Nephron (organoid): ENCODE data around the gene HOXA4.

Source experiments
- H3K27ac Mint-ChIP-seq, 3 experiments: 2 replicates each; pipeline ENCODE4 v1.8.0; 2020; ENCODE audit warnings: mixed read lengths in 3 of 3, mild to moderate bottlenecking in 2 of 3, moderate library complexity in 1 of 3
- H3K27me3 Mint-ChIP-seq: 2 replicates; pipeline ENCODE4 v1.8.0; 2021; ENCODE audit warnings: low read depth, mild to moderate bottlenecking, moderate library complexity, mixed read lengths
- H3K36me3 Mint-ChIP-seq: 2 replicates; pipeline ENCODE4 v1.8.0; 2020; ENCODE audit warnings: low read depth, mixed read lengths
- H3K4me1 Mint-ChIP-seq: 2 replicates; pipeline ENCODE4 v1.8.0; 2020; ENCODE audit warnings: mixed read lengths
- H3K4me3 Mint-ChIP-seq, 3 experiments: 2 replicates each; pipeline ENCODE4 v1.8.0; 2020; ENCODE audit warnings: mild to moderate bottlenecking in 3 of 3, mixed read lengths in 3 of 3, moderate library complexity in 2 of 3
- H3K9me3 Mint-ChIP-seq: 2 replicates; pipeline ENCODE4 v1.8.0; 2020; ENCODE audit warnings: mixed read lengths
- TF ChIP-seq, protein P1 (sequence below), 3 experiments: fragments of 200-600 bp; sonication (generic); IDR thresholded peaks; one replicate each; pipeline ENCODE4 v1.5.0; 2021; ENCODE audit warnings: antibody characterized with exemption in 3 of 3; ENCODE audit not compliant: unreplicated experiment in 3 of 3

Gene HOXA4

DNA sequence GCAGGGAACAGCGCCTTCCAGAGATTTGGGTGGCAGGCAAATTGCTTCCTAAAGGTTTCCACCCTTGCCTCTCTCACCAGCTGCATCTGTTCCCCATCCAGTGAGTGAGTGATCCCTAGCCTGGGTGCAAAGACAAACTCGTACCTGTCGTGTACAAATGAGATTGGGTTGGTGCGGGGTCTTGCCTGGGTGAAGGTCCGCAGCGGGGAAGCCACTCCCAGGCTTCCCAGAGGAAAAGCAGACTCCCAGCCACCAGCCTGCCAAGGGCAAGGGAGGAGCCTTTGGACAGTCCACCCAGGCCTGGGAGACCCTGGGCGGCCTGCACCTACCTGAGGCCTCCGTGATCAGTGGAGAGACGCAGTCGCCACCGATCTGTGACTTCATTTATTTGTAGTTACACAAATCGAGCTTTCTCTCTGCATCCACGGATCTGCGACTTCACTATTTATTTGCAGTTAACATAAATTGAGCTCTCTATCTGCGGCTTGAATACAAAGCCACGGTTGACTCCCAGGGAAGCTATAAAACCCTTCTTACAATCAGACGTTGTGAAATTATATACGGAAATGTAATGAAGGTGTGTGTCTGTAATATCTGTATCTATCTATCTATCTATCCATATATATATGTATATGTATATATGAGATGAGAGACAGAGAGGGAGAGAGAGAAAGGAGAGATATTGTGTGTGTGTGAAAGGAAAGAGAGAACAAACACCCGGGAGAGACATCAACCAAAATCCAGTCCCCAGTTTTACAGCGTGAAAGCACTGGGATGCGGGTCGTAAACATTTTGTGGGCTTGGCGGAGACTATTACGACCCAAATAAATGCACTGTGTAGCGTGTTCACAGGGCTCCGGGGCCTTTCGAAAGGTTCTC, 28.9 kb upstream of the HOXA4 start:
- H3K36me3 Mint-ChIP-seq = peaks cover 32% of the 10 kb centered on the region
- peaks cover 34% of the 10 kb centered on the region for H3K4me1 Mint-ChIP-seq
- peaks cover 4% of the 10 kb centered on the region for H3K27me3 Mint-ChIP-seq
- H3K27ac Mint-ChIP-seq = peak overlapping the region; percentile 97 to 100 (median 99)
- TF ChIP-seq, protein P1, sequence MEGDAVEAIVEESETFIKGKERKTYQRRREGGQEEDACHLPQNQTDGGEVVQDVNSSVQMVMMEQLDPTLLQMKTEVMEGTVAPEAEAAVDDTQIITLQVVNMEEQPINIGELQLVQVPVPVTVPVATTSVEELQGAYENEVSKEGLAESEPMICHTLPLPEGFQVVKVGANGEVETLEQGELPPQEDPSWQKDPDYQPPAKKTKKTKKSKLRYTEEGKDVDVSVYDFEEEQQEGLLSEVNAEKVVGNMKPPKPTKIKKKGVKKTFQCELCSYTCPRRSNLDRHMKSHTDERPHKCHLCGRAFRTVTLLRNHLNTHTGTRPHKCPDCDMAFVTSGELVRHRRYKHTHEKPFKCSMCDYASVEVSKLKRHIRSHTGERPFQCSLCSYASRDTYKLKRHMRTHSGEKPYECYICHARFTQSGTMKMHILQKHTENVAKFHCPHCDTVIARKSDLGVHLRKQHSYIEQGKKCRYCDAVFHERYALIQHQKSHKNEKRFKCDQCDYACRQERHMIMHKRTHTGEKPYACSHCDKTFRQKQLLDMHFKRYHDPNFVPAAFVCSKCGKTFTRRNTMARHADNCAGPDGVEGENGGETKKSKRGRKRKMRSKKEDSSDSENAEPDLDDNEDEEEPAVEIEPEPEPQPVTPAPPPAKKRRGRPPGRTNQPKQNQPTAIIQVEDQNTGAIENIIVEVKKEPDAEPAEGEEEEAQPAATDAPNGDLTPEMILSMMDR (IDR thresholded peaks at IDR 0.05; ENCODE audit: unreplicated experiment in 3 of 3) = no peak
- H3K9me3 Mint-ChIP-seq = no peaks in the 10 kb centered on the region
- H3K4me3 Mint-ChIP-seq = peak overlapping the region; percentile 84 to 95 (median 86)

DNA sequence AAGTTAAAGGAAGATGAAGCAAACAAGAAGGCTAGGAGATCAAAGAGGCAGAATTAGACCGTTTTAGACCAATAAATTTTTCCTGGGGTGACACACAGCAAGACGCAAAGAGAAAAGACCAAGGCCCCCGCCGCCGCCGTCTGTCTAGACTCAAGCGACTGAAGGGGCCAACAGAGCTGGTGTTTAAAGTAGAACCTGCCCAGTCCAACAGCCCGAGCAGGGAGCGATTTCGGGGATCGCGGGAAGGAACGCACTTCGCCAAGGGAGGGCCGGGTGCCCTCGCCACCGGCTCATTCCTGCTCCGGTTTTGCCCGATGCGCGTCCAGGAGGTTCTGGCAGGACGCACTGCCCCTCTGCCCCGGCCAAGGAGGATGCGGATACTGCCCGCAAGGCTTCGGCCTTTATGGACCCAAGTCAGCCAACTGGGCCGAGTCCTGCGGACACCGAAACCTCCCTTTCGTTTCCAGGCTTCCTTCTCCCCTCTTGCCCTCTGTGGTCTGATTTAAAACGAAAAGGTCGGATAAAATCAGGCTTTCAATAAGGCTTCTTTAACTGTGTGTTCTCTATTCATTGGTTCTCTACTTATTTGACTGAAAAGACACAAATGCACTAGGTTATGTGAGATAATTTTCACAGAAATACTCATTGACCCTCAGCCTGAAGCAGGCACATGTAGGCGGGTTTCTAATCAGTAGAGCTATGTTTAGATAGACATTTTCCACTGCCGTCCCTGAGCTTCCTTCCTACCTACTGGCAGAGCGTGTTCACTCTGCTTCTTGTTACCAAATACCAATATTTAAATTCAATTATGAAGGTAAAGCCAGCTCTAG, 28.1 kb upstream of the HOXA4 start:
- Mint-ChIP-seq H3K4me1 (peaks cover 43% of the 10 kb centered on the region), H3K4me3 (peak overlapping the region; percentile 84 to 95 (median 86)), H3K27ac (peak overlapping the region; percentile 97 to 100 (median 99)), H3K9me3 (no peaks in the 10 kb centered on the region), H3K27me3 (peaks cover 4% of the 10 kb centered on the region), H3K36me3 (peaks cover 32% of the 10 kb centered on the region)
- TF ChIP-seq, protein P1 (IDR thresholded peaks at IDR 0.05; ENCODE audit: unreplicated experiment in 3 of 3) = no peak

DNA sequence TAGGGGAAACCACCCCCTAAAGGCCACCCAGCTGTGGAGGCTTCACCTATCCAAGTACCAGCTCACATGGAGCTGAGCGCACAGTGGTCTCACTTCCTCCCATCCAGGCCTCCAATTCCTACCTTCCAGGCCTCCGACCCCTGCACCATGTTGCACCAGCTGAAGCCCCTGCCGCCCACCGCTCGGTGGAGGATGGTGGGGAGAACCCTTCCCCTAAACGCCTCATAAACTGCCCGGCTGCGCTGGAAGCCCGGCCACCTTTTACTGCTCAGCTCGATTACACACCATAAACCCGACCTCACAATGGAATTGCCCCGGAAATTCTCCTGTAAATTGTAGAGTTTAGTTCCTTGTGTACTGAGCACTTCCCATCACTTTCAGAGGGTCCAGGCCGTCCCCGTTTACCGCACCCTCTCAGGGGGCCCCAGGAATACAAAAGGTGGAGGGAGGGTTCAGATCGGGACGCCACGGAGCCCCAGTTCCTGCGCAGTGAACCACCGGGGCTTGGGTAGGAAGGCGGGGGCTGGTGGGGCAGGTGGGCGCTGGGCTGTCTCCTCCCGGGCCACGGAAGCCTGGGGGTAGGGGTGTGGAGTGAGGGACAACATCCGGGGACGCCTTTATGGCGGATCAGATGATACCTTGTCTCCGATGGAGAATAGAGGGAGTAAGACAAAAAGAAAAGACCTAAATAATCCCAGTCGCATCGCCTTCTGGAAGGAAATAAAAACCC, 27.3 kb upstream of the HOXA4 start:
- H3K27ac Mint-ChIP-seq = peak overlapping the region; percentile 97 to 100 (median 99)
- peak overlapping the region; percentile 84 to 95 (median 86) for H3K4me3 Mint-ChIP-seq
- no peaks in the 10 kb centered on the region for H3K9me3 Mint-ChIP-seq
- H3K4me1 Mint-ChIP-seq = peaks cover 49% of the 10 kb centered on the region
- peaks cover 4% of the 10 kb centered on the region for H3K27me3 Mint-ChIP-seq
- H3K36me3 Mint-ChIP-seq = peaks cover 26% of the 10 kb centered on the region
- TF ChIP-seq, protein P1 (IDR thresholded peaks at IDR 0.05; ENCODE audit: unreplicated experiment in 3 of 3) = no peak

DNA sequence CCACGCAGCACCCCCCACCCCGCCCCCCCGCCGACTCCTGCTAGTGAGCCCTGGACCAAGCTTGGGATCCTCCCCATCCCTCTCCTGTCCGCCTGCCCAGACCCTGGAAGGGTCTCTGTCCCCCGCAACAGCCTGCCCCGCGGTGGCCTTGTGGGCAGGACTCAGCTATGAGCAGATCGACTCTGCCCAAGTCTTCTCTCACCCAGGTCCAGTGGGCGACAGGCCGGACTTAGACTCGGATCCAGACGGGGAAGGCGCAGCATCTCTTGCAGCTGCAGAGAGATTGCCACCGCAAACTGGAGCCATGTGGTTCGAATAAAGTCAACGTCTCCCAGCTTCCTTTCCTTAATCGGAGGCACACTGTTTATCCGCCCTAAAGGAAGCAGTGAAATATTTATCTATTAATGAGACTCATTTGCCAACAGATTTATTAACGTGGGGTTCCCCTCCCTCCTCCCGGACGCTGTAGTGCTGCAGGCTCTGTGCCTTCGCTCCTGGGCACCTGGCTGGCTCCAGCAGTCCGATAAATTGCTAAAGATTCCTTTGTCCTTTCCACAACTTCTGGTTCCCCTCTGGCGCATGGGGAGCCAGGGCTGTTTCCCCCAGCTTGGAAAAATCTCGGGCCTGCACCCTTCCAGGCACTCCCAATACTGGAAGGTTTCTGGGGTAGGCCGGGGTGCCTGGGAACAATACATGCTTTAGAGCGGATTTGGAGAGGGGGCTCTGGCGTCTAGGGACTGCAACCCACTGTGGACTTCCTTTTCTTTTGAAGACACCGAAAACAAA, 26.6 kb upstream of the HOXA4 start:
- H3K4me1 Mint-ChIP-seq = peaks cover 50% of the 10 kb centered on the region
- TF ChIP-seq, protein P1 (IDR thresholded peaks at IDR 0.05; ENCODE audit: unreplicated experiment in 3 of 3) = no peak
- peaks cover 4% of the 10 kb centered on the region for H3K27me3 Mint-ChIP-seq
- no peaks in the 10 kb centered on the region for H3K9me3 Mint-ChIP-seq
- H3K36me3 Mint-ChIP-seq = peaks cover 18% of the 10 kb centered on the region
- H3K4me3 Mint-ChIP-seq = peak overlapping the region; percentile 84 to 95 (median 86)
- H3K27ac Mint-ChIP-seq = peak overlapping the region; percentile 97 to 100 (median 99)

DNA sequence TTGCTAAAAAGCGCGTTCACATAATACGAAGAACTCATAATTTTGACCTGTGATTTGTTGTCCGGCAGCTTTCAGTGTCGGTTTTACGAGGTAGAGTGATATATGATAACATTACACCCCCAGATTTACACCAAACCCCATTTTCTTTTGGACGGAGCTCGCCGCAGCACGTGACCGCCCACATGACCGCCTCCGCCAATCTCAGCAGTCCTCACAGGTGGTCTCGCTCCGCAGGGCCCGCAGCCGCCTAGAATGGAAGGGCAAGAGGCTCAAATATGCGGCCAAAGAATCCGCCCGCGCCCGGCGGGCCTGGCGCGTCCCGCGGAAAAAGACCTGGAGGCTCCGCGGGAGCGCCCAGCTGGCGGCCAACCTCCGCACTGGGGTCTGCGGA, 25.9 kb upstream of the HOXA4 start, which contains the start of gene HOXA7:
Gene HOXA7, minus strand, starts transcription at position 168 of the 391 bp plus-strand sequence. Its CDS starts 130 bp downstream, at position 38.
- Mint-ChIP-seq H3K4me3 (peak within 1 kb of the TSS; percentile 95 to 98 (median 96)), H3K36me3 (peaks cover 18% of the 10 kb centered on the region), H3K9me3 (no peaks in the 10 kb centered on the region), H3K27ac (peak within 1 kb of the TSS; percentile 97 to 100 (median 99)), H3K27me3 (peaks cover 4% of the 10 kb centered on the region), H3K4me1 (peaks cover 50% of the 10 kb centered on the region)
- TF ChIP-seq, protein P1 (IDR thresholded peaks at IDR 0.05; ENCODE audit: unreplicated experiment in 3 of 3) = no peak
